GM18508 (cell line): ENCODE results near the gene JDP2.

Source experiments
- ATAC-seq: cut with Tn5 transposase; IDR thresholded peaks from one replicate; pipeline ENCODE4 v1.9.1; 2021; ENCODE audit warnings: moderate number of reproducible peaks; ENCODE audit not compliant: insufficient read depth, unreplicated experiment

JDP2 gene

DNA sequence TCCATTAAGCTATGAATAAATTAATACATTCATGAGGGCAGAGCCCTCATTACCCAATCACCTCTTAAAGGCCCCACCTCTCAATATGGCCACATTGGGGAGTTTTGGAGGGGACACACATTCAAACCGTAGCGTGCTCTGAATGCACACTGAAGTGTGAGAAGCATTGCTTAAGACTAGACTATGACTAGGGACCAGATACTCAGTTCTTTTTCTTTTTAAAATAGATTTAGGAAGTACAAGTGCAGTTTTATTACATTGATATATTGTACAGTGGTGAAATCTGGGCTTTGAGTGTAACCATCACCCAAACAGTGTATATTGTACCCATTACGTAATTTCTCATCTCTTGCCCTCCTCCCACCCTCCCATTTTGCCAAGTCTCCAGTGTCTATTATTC, 21.0 kb upstream of the JDP2 start:
- no peak for ATAC-seq

DNA sequence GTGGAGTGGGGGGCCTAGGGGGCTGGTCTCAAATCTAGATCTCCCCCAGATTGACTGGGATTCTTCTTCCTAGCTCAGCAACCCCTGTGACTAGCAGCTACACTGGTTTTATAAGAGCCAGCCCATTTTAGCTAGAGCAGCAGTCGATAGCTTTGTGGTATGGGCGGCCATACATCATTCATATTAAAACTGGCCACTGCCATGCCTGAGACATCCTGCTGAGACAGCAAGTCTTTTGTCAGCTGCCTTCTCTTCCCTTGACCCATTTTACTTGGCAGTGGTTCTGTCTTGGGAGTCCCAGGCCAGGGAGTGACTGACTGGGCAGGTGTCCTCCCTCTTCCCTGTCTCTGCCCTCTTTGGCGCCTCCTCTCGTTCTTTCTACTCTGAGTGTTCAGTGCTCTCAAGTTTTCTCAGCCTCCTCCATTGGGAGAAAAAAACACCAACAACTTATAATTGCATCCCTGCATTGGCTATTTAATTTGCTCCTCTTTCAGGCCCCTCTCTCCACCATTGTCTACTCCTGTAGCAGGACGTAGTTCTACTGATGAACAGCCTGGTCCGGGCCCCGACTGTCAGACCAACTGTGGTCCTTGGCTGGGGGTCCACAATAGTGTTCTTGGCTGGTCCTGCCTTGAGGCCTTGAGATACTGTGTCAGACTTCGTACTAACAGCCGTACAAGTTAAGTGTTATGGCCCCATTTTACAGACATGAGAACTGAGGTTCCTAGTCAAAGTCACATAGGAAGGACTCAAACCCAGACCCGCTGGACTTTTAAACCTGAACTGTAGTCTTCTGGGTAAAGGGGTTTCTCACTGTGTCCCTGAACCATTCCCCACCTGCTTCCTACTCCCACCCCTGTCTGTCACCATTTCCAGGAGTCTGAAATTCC, 18.3 kb upstream of the JDP2 start:
- ATAC-seq: no peak

DNA sequence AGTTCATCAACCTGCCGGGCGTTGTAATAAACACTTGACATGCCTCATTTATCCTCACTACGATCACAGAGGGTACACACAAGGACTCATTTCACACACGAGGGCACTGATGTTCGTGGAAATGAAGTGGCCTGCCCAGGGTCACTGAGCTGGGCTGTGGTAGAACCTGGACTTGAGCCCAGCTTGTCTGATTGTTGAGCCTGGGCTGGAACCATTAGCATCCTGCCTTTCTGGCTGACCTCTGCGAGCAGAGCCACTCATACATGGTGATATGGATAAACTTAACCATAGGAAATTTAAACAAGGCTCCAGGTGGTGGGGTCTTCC, 16.6 kb upstream of the JDP2 start:
- no peak for ATAC-seq

DNA sequence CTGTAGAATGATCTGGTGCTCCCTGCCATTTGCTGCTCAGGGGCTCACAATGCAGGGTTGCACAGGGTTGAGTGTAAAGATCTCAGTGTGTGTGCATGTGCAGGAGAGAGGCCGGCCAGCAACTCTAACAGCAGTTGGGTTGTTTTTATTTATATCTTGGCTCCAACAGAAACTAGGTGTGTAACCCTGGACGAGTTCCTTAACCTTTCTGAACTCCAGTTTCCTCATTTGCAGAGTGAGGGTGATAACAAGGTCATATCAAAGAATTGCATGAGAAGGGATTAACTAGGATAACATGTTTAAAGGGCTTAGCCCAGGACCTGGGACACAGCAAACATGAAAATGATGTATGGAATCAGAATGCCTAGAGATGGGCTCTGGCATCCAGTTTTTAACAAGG, 14.8 kb upstream of the JDP2 start:
- ATAC-seq: no peak

DNA sequence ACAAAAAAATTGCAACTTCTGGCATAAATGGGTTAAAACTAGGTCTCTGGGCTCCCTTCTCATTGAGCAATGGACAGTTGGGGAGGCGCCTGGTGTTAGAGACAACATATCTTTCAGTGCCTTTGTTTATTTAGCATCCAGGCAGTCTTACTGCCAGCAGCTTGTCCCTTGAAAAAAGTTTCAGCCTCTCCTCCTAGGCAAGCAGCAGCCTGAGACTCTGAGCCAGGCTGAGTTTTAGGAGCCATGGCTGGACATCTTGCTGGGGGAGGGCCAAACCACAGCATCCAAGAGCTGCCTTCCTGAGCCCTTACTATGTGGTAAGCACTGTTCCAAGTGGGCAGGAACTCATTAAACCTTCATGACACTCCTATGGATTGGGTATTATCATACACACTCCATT, 10.1 kb upstream of the JDP2 start:
- no peak for ATAC-seq

DNA sequence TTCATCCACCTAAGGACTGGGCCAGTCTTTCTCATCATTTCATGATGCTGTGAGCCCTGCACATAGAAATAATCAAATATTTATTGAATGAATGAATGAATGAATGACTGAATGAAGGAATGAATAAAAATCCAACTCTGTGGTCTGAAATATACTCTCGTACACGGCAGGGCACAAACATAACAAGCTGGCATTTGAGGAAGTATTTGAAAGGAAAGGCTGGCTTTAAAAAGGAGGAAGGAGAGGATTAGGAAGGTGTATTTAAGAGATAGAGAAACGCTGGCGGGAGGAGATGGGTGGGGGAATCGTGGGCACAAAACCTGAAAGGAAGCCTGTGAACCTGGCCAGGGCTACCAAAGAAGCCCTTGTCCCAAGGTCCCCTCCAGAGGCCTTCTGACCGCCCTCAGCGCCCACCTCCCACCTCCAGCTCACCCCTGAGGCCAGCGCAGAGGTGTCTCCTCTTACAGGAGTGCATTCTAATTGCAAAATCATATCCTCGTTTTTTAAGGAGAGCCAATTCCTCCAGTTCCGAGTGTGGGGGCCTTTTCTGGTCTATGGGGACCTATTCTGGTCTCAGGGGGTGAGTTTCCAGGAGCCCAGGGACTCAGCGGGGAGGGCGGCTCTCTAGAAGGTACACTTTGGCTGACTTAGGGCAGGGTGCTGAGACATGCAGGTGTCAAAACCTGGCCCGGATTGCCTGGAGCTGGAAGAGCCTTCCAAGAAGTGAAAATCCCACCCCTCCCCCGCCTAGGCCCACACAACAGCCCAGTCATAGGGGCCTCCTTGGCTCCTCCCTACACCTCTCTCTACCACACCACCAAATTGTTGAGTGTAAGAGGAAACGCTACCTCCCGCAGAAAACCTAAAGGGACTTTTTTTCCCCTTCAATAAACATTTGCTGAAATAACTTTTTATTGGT, 8.7 kb upstream of the JDP2 start:
- no peak for ATAC-seq

DNA sequence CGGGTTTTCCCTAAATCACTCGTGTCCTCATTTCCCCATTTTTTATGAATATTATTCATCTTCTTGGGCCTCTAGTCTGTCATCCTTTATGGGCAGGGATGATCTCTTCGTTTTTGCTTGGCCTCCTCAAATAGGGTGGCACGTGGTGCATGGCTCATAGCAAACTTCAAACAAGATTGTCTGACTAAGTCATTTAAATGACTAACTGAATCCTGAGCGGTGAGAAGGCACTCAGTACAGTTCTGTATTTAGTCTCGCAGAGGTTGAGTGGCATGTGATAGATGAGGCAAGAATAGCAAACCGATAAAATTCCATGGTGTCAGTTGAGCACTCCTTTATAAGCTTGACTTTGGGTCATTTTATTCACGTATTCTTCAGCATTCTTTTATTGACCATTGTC, 5.7 kb upstream of the JDP2 start:
- no peak for ATAC-seq

DNA sequence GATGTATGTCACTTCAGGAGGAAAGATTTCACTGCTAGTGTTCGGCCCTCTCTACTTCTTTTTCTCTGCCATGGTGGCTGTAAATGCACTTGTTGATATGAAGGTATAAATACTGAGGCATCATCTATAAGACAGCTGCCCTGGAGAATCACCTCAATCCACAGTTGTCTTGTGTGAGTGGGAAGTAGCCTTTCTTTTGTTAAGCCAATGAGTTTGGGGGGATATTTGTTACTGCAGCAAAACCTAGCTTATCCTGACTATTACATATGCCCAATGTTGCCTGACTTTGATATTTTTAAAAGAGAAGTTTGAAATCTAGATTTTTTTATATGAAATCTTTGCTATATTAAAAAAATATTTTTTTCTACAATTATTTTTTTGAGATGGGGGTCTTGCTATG, 3.3 kb upstream of the JDP2 start:
- ATAC-seq: no peak

DNA sequence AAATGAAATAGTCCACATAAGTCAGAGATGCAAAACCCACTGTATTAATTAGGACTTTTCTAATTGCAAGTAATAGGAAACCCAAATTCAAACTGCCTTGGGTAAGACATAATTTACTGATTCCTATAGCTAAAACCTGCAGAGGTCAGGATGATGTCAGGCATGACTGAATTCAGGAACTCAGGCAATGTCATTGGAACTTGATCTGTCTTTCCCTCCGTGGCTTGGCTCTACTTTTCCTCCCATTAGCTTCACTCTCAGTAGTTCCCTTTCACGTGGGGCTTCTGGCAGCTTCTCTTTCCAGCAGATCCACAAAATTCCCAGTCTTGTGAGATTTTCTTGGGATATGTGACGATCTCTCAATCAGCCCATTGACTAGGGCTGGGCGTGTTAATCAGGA, 2.4 kb upstream of the JDP2 start:
- no peak for ATAC-seq

DNA sequence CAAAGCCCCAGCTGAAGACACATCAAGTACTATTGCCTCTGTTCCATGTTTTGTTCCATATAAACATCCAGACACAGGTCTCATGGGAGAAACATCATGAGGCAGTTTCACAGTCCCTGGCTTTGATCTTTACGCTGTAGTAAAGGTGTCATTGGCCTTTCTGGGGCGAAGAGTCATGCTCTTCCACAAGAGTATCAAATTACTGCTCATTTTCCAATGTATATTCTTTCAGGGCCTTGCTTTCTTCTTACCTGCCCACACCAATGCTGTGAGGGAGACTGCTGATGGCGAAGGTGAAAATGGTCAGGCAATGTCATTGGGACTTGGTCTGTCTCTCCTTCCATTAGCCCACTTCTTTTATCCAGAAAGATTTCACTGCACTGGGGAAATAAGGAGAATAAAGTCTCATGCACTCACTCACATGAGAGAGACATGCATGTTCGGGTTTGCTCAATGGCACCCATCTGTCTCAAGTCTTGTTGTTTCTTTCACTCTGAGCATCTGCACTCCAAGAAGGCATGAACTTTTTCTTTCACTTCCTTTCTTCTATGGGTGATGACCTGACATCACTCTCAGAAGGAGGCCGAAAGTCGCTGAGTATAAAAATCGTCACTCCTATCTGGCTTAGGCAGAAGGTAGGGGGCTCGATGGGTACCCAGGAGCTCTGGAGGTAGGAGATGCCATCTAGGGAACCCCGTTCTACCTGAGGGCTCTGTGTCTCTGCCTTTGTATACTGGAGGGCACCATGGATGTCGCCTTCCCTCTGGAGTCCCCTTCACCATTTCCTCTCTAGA, 1.3 kb upstream of the JDP2 start:
- ATAC-seq: no peak

DNA sequence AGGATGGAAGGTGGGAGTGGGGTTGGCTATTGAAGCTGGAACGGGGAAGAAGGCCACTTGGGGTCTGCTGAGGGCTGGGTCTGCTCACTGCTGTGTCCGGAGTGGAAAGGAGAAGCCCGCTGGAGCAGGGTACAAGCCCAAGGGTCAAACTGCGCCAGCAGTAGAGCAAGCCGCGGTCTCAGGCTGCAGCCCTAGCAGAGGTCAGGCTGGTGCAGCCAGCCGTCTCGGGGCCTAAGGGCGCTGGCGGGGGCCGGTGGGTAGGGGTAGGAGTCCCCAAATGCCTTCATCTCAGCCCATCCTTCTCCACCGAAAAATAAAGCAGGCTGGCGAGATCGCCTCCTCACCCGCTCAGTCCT, 718 bp upstream of the JDP2 start:
- no peak for ATAC-seq

DNA sequence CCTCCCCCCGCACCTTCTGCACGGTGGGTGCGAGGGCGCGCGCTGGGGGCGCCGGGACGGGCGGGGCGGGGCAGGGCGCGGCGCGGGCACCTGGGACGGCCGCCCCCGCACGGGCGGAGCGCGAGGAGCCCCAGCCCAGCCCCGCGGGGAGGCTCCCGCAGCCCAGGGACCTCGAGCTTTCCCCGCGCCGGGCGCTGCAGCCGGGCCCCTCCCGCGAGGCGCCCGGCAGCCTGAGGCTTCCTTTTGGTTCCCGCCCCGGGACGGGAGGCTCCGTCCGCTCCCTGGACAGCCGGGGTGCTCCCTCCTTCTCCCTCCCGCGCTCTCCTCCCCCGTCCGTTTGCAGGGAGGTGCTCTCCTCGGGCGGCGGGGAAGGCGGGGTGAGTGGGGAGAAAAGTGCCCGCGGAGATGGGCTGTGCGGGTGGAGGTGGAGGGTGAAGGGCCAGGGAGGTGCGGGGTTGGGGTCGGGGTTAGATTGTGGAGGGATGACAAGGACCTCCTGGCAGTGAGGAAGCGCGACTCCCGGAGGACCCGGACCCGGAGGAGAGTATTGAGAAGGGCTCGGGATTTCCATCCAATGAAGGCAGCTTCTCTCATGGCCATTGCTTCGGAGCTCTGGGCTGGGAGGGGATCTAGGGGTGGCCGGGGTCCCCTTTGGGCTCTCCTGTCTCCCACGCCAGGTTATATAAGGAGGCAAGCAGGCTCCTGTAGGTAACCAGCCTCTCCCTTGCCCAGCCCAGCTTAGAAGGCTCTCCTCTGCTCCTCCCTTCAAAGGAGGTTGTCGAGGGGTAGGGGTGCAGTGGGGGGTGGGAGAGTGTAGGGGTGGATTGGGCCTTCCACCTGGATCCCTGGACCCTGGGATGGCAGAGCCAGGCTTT, 645 bp downstream of the JDP2 start:
- ATAC-seq: no peak

DNA sequence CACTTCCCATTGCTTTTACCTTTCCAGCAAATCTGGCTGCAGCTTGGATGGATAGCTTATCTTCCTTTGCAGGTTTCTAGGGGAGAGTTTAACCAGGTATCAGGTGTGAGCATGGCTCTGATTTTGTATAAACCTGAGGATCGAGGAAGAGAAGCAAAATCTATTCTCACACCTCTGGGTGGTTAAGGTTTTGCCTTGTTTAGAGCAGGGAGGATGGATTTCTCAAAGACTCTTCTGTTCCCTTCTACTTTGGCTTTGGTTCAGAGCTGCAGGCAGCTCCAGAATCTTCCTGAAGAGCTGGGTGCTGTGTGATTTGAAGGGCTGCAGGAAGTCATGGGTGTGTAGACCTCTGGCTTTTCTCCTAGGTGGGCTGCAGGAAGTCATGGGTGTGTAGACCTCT, 1.7 kb downstream of the JDP2 start:
- ATAC-seq: no peak

DNA sequence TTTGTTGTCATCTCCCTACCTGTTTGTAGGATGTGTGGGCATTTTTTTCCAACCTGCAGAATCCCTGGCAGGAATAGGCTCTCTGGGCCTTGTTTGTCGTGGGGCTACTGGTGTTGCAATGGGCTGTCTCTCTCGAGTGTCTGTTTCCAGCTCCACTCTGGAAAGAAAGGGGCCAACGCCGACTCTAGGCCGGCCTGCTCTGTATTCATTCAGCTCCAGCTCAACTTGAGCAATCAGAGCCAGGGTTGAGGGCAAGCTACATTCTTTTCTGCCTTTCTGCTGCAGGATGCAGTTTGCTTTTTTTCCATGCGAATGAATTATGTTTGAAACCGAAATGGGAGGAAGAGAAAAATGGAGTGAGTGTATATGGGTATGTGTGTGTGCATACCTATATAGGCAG, 2.3 kb downstream of the JDP2 start:
- no peak for ATAC-seq

DNA sequence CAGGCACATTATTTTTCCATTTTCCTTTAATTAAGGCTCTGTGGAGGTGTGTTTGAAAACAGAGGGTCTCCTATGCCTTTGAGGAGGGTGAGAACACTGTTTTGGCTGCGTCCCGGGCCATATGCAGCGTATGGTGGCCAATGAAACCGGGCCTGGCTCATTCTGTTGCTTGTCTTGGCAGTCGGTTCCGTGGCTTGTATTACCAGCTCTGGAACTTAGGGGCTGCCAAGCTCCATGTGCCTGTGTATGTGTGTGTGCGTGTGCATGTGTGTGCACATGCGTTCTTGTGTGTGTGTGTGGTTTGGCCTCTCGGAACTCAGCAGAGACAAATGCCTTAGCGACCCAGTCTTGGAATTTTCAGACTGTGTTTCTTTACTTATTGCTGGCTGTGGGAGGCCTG, 2.7 kb downstream of the JDP2 start:
- no peak for ATAC-seq

DNA sequence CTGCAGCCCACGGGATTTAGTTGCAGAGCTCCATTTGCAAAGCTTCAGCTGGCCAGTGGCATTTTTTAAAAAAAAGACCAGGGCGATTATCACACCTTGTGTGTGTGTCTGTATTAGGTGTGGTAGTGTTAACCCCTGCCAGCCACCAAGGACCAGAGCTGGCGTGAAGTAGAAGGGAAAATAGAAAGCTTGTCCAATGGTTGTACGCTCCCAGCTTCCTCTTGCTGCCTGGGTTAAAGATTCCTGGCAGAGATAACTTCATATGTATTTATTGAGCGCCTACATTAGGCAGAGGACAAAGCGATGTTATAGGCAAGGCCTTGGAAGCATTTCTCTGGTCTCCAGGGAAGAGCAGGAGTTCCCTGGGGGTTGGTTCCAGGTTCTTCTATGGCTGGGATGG, 3.2 kb downstream of the JDP2 start:
- ATAC-seq: no peak

DNA sequence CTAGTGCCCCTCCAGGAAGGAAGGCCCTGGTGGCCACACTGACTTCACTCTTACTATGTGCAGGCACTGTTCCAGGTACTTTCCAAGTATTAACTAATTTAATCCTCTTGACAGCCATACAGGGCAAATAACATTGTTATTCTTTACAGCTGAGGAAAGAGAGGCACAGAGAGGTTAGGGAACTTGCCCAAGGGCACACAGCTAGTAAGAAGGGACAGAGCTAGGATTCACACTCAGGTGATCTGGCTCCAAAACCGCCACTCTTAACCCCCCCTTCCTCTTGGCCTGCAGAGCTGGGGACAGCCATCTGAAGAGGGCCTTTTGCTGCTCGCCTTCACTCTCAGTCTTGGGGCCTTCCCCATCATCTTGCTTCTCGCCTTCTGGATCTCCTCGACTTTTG, 4.0 kb downstream of the JDP2 start:
- ATAC-seq: no peak

DNA sequence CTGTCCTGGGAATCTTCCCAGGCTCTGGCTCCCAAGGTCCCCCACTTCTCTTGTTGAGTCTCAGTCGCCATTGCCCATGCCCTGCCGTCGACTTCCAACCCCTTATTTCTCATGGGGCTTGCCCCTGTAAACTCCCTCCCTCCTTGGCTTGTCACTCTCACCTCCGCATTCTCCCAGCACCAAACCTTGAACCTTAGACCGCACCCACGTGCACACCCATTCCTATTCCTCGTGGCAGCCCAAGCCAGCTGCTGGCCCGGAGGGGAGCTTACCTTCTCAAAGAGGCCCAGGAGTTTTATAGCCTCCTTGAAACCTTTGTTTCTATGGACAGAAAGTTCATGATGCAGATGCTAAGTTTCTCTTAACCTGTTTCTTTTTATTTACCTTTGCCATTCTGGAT, 4.6 kb downstream of the JDP2 start:
- ATAC-seq: no peak

DNA sequence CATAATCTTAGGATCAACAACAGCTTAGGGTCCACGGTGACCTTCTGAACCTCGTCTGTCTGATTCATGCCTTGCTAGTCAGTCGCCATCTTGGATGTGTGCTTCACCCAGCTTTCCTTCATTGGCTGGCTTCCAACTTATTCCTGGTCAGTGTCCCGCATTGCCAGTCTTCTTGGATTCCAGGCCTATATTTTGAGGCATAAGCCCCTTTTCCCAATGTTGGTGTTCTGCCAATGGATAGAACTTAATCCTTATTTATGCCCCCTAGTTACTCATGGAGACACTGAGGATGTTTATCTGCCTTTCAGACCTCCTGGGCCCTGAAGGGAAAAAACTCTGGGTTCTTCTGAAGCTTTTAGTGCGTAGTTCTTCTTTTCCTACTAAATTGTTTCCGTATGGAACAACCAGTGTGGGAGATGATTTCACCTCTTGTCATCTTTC, 5.8 kb downstream of the JDP2 start:
- no peak for ATAC-seq
